CD4-positive, alpha-beta T cell (primary cell): ENCODE measurements around the gene ACSL3. TPM values are rescaled to one million over a fixed set of nuclear protein-coding genes. Genes with fewer than 3 reads are reported as not detected.

Experiments used
- ATAC-seq: fragments of 200-7000 bp; cut with Tn5 transposase; one replicate; pipeline ENCODE4 v1.10.0; 2022; ENCODE audit warnings: mild to moderate bottlenecking; ENCODE audit not compliant: poor library complexity
- CTCF ChIA-PET: fragments of 350-600 bp; sonication (Branson Sonifier 250); formaldehyde crosslinking; loops from one replicate; lab custom pipeline; 2021; ENCODE audit warnings: antibody characterized with exemption, inconsistent platforms; lab: Charles Lee
- POLR2A ChIA-PET: fragments of 350-600 bp; sonication (Branson Sonifier 250); formaldehyde crosslinking; loops from one replicate; lab custom pipeline; 2021; ENCODE audit warnings: antibody characterized with exemption, inconsistent platforms; lab: Charles Lee
- DNase-seq, 14 experiments: peaks; one replicate each; pipeline ENCODE4 v3.0.0-alpha.2; 2013 to 2020; ENCODE audit warnings: mixed read lengths in 2 of 14
- H3K27ac ChIP-seq, 2 donors: one replicate each; pipeline versions ENCODE4 v1.5.1 to v1.7.0; 2013; ENCODE audit warnings: low read length in 2 of 2, low read depth in 1 of 2, mild to moderate bottlenecking in 1 of 2
- H3K27me3 ChIP-seq, 2 experiments: 1 replicate in 1 of 2; 2 replicates in 1 of 2; pipeline versions ENCODE4 v1.6.1 to v1.7.0; 2013; ENCODE audit warnings: low read length in 2 of 2, control low read depth in 1 of 2, mild to moderate bottlenecking in 1 of 2, moderate library complexity in 1 of 2; ENCODE audit not compliant: insufficient read depth in 2 of 2, control insufficient read depth in 1 of 2
- H3K36me3 ChIP-seq: one replicate; pipeline ENCODE4 v1.6.1; 2013; ENCODE audit warnings: low read length, control low read depth; ENCODE audit not compliant: insufficient read depth
- H3K4me1 ChIP-seq: one replicate; pipeline ENCODE4 v1.6.1; 2013; ENCODE audit warnings: low read length, control low read depth; ENCODE audit not compliant: insufficient read depth
- H3K4me3 ChIP-seq: one replicate; pipeline ENCODE4 v1.5.1; 2013; ENCODE audit warnings: mild to moderate bottlenecking, low read length, moderate library complexity
- H3K9me3 ChIP-seq, 2 experiments: 1 replicate in 1 of 2; 2 replicates in 1 of 2; pipeline versions ENCODE4 v1.6.1 to v1.7.0; 2013; ENCODE audit warnings: low read length in 2 of 2, mild to moderate bottlenecking in 2 of 2, control low read depth in 1 of 2, moderate library complexity in 1 of 2; ENCODE audit not compliant: control insufficient read depth in 1 of 2, insufficient read depth in 1 of 2
- H3K27ac Mint-ChIP-seq: one replicate; pipeline ENCODE4 v1.8.0; 2020; ENCODE audit warnings: mixed read lengths
- H3K27me3 Mint-ChIP-seq: one replicate; pipeline ENCODE4 v1.8.0; 2021; ENCODE audit warnings: mixed read lengths
- H3K36me3 Mint-ChIP-seq: one replicate; pipeline ENCODE4 v1.8.0; 2021; ENCODE audit warnings: low read depth, mixed read lengths
- H3K4me1 Mint-ChIP-seq: one replicate; pipeline ENCODE4 v1.8.0; 2021; ENCODE audit warnings: low read depth, mixed read lengths
- H3K4me3 Mint-ChIP-seq: one replicate; pipeline ENCODE4 v1.8.0; 2020; ENCODE audit warnings: mild to moderate bottlenecking, mixed read lengths
- H3K9me3 Mint-ChIP-seq: one replicate; pipeline ENCODE4 v1.8.0; 2020; ENCODE audit warnings: mixed read lengths
- intact Hi-C, 2 experiments: fragments of 100-400 bp; cut with DNase I in 1 of 2; cut with micrococcal nuclease in 1 of 2; formaldehyde crosslinking; loops; one replicate each; pipeline versions ENCODE4 v1.15.1 to v1.9.0; 2023 to 2025; cut with DNase I, micrococcal nuclease
- total RNA-seq, 174 experiments: library from RNA in 2 of 174; stranded (reverse) in 2 of 174; gene quantifications; one replicate each; pipeline ENCODE4 v1.2.3 and lab custom pipeline; 2021 to 2026
- TF ChIP-seq, protein P1 (sequence below): fragments of 200-600 bp; IDR thresholded peaks from one replicate; pipeline ENCODE4 v1.8.0; 2022; ENCODE audit warnings: antibody characterized with exemption, mild to moderate bottlenecking

Gene ACSL3
- total RNA-seq, 2 experiments from 2014 or later = 65.5 to 66.6 TPM

DNA sequence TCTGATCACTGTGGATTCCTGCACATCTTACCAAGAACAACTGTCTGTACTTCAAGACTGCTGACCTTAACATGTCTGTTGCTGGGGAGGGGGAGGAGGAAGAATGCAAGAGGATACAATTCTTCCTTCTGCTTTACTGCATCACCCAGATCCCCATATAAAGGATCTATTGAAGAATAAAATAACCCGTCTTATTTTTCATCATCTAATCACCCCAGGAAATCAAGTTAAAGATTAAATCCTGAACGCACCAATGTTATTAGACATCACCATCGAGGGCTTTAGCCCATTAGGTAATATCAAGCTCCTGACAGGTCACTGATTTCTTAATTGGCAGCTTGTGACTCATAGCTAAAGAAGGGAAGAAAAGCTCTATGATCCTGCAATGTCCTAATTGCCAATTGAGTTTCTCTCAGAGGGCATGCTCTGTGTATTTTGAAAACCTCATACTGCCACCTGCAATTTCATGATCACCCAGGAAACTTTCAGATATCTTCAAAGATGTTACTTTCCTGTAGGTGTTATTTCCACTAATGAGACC lies 115.8 kb downstream of the ACSL3 start:
- Histone ChIP-seq H3K27me3 (peaks cover 4 to 5% of the 10 kb centered on the region in 2 experiments), H3K9me3 (no peaks in the 10 kb centered on the region), H3K4me1 (peaks cover 2% of the 10 kb centered on the region), H3K4me3 (no peak overlapping the region), H3K27ac (no peak overlapping the region), H3K36me3 (no peaks in the 10 kb centered on the region)
- Mint-ChIP-seq H3K9me3 (no peaks in the 10 kb centered on the region), H3K27me3 (peaks cover 13% of the 10 kb centered on the region), H3K36me3 (no peaks in the 10 kb centered on the region), H3K27ac (no peak overlapping the region), H3K4me3 (no peak overlapping the region), H3K4me1 (no peaks in the 10 kb centered on the region)
- TF ChIP-seq, protein P1, sequence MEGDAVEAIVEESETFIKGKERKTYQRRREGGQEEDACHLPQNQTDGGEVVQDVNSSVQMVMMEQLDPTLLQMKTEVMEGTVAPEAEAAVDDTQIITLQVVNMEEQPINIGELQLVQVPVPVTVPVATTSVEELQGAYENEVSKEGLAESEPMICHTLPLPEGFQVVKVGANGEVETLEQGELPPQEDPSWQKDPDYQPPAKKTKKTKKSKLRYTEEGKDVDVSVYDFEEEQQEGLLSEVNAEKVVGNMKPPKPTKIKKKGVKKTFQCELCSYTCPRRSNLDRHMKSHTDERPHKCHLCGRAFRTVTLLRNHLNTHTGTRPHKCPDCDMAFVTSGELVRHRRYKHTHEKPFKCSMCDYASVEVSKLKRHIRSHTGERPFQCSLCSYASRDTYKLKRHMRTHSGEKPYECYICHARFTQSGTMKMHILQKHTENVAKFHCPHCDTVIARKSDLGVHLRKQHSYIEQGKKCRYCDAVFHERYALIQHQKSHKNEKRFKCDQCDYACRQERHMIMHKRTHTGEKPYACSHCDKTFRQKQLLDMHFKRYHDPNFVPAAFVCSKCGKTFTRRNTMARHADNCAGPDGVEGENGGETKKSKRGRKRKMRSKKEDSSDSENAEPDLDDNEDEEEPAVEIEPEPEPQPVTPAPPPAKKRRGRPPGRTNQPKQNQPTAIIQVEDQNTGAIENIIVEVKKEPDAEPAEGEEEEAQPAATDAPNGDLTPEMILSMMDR = no peak
- ChIA-PET POLR2A (no interaction called here), CTCF (no interaction called here)
- intact Hi-C loops = no loop called here
- ATAC-seq = no peak
- no peak for DNase-seq

DNA sequence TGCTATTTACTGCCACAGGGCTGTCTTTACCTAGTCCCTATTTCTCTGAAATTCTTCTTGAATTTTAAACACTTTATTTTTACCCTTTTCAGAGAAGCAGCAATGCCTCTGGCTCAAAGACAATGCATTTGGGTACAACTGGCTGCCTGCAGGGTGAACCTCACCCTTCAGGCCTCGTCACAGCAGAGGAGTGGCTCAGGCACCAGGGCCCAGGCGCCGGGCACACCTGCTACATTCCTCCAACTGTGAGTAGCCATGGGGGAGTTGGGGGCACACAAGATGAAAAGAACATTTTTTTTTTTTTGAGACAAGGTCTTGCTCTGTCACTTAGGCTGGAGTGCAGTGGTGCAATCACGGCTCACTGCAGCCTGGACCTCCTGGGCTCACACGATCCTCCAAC lies 116.3 kb downstream of the ACSL3 start:
- H3K36me3 Mint-ChIP-seq = no peaks in the 10 kb centered on the region
- ATAC-seq (no peak), DNase-seq (no peak)
- no peak overlapping the region for H3K4me3 ChIP-seq
- no peaks in the 10 kb centered on the region for H3K36me3 ChIP-seq
- no peaks in the 10 kb centered on the region for H3K4me1 ChIP-seq
- no peak overlapping the region for H3K4me3 Mint-ChIP-seq
- no peak overlapping the region for H3K27ac ChIP-seq
- ChIA-PET POLR2A (no interaction called here), CTCF (no interaction called here)
- peaks cover 13% of the 10 kb centered on the region for H3K27me3 Mint-ChIP-seq
- peaks cover 4 to 5% of the 10 kb centered on the region in 2 experiments for H3K27me3 ChIP-seq
- no peaks in the 10 kb centered on the region for H3K4me1 Mint-ChIP-seq
- no peaks in the 10 kb centered on the region for H3K9me3 ChIP-seq
- TF ChIP-seq, protein P1 = no peak
- no peaks in the 10 kb centered on the region for H3K9me3 Mint-ChIP-seq
- intact Hi-C loops = no loop called here
- no peak overlapping the region for H3K27ac Mint-ChIP-seq

DNA sequence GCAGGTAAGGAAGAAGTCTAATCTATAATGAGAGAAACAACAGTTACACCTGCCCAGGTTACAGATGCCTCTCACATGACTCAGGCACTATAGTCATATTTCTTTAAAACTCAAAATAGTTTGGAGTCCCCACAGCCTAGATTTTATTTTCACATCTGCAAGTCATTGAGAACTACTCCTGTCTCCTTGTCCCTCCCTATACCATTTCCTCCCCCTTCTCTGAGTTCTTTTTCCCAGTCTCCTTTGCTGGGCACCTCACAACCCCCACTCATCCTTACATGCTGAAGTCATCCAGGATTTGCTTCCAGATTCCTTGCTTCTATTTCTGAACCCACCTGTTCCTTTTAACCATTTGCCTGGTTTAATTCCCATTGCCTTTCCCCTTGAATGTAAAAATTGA lies 118.0 kb downstream of the ACSL3 start:
- no peak for ATAC-seq
- Mint-ChIP-seq H3K27ac (no peak overlapping the region), H3K4me3 (no peak overlapping the region), H3K36me3 (no peaks in the 10 kb centered on the region), H3K4me1 (peaks cover 8% of the 10 kb centered on the region), H3K9me3 (no peaks in the 10 kb centered on the region), H3K27me3 (peaks cover 17% of the 10 kb centered on the region)
- H3K36me3 ChIP-seq = no peaks in the 10 kb centered on the region
- ChIA-PET POLR2A (no interaction called here), CTCF (no interaction called here)
- TF ChIP-seq, protein P1 = no peak
- intact Hi-C loops = no loop called here
- no peak overlapping the region for H3K4me3 ChIP-seq
- no peaks in the 10 kb centered on the region for H3K9me3 ChIP-seq
- DNase-seq = no peak
- H3K27me3 ChIP-seq = peaks cover 4 to 12% of the 10 kb centered on the region in 2 experiments
- H3K4me1 ChIP-seq = peaks cover 6% of the 10 kb centered on the region
- H3K27ac ChIP-seq = no peak overlapping the region
